Liver (tissue), 3 donors: Measurements from ENCODE around the gene NAIF1.

Experiments
- CTCF ChIP-seq: fragments of 150-350 bp; IDR thresholded peaks from 2 replicates; pipeline ENCODE4 v1.5.1; 2017; ENCODE audit warnings: improper control_type of control experiment, low read depth, low read length; ENCODE audit not compliant: missing input control
- EGR1 ChIP-seq, 2 donors: IDR thresholded peaks; 2 replicates each; pipeline ENCODE4 v1.6.1; 2016 to 2018; ENCODE audit warnings: antibody characterized with exemption in 2 of 2, low read depth in 2 of 2
- FOXA1 ChIP-seq: IDR thresholded peaks from 2 replicates; pipeline ENCODE4 v1.6.1; 2016; ENCODE audit warnings: antibody characterized with exemption
- JUND ChIP-seq, 2 donors: IDR thresholded peaks; 2 replicates each; pipeline ENCODE4 v1.6.1; 2016; ENCODE audit warnings: antibody characterized with exemption in 2 of 2
- MAX ChIP-seq: IDR thresholded peaks from 2 replicates; pipeline ENCODE4 v1.6.1; 2016; ENCODE audit warnings: antibody characterized with exemption
- TAF1 ChIP-seq: conservative IDR thresholded peaks from 2 replicates; pipeline ENCODE4 v1.6.1; 2016; ENCODE audit warnings: antibody characterized with exemption, mild to moderate bottlenecking
- YY1 ChIP-seq: IDR thresholded peaks from 2 replicates; pipeline ENCODE4 v1.6.1; 2016; ENCODE audit warnings: antibody characterized with exemption, mild to moderate bottlenecking
- TF ChIP-seq, protein P1 (sequence below): IDR thresholded peaks from 2 replicates; pipeline ENCODE4 v1.6.1; 2016; ENCODE audit warnings: antibody characterized with exemption, mild to moderate bottlenecking
- TF ChIP-seq, protein P2 (sequence below): IDR thresholded peaks from 2 replicates; pipeline ENCODE4 v1.6.1; 2016; ENCODE audit warnings: antibody characterized with exemption
- donor health status: healthy.
- donor health status: healthy.

GRCh38 chr9:128105538-128106175 is 38.5 kb upstream of the NAIF1 start:
- TF ChIP-seq JUND (IDR thresholded peaks at IDR 0.05) (no peak), CTCF (no peak), EGR1 (IDR thresholded peaks at IDR 0.05; ENCODE audit: low read depth in 2 of 2) (no peak), MAX (no peak), YY1 (no peak), FOXA1 (no peak), TAF1 (no peak)
- TF ChIP-seq, protein P1, sequence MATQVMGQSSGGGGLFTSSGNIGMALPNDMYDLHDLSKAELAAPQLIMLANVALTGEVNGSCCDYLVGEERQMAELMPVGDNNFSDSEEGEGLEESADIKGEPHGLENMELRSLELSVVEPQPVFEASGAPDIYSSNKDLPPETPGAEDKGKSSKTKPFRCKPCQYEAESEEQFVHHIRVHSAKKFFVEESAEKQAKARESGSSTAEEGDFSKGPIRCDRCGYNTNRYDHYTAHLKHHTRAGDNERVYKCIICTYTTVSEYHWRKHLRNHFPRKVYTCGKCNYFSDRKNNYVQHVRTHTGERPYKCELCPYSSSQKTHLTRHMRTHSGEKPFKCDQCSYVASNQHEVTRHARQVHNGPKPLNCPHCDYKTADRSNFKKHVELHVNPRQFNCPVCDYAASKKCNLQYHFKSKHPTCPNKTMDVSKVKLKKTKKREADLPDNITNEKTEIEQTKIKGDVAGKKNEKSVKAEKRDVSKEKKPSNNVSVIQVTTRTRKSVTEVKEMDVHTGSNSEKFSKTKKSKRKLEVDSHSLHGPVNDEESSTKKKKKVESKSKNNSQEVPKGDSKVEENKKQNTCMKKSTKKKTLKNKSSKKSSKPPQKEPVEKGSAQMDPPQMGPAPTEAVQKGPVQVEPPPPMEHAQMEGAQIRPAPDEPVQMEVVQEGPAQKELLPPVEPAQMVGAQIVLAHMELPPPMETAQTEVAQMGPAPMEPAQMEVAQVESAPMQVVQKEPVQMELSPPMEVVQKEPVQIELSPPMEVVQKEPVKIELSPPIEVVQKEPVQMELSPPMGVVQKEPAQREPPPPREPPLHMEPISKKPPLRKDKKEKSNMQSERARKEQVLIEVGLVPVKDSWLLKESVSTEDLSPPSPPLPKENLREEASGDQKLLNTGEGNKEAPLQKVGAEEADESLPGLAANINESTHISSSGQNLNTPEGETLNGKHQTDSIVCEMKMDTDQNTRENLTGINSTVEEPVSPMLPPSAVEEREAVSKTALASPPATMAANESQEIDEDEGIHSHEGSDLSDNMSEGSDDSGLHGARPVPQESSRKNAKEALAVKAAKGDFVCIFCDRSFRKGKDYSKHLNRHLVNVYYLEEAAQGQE, result no peak
- TF ChIP-seq, protein P2, sequence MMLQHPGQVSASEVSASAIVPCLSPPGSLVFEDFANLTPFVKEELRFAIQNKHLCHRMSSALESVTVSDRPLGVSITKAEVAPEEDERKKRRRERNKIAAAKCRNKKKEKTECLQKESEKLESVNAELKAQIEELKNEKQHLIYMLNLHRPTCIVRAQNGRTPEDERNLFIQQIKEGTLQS, result no peak
